Measurements from ENCODE around the gene HUNK.

The HUNK gene

DNA sequence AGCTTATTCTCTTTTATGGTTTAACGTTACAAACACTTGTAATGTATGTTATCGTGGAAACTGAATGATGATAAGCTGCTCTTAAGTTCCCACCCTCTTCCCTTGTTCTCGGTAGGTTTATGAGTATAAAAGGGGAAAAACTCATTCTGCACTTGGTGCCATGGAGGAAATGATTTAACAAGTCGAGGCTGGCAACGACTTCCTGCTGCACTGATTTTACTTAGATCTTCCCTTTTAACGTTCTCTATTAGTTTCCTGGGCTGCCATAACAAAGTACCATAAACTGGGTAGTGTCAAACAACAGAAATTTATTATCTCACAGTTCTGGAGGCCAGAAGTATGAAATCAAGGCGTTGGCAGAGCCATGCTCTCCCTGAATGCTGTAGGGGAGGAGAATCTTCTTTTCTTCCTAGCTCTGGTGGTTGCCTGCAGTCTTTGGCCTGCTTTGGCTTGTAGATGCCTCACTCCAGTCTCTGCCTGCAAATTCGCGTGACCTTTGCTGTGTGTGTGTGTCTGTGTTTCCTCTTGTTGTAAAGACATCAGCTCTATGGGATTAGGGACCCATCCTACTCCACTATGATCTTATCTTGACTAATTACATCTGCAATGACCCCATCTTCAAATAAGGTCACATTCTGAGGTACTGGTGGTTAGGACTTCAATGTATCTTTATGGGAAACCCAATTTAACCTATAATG lies 26.3 kb downstream of the HUNK start:
- no peak for DNase-seq

GRCh38 chr21:31900121-31900895 lies 27.5 kb downstream of the HUNK start:
- no peak for DNase-seq

DNA sequence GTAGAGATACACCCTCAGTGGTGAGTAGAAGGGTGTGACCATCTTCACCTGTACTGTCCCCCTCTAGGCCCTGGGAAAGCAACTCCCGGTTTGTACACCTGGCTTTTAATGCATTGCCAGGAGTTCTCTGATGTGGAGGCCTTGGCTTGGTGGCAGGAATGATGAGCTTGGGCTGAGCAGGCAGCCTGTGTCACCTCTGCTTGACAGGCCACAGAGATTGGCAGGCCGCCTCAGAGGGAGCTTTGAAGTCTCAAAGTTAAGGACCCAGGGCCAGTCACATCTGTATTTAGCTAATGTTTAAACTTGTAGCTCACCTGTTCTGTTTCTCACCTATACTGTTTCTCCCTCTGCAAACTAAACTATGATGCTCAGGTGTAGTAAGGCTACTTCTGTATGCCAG lies 28.5 kb downstream of the HUNK start:
- no peak for DNase-seq

- no peak for DNase-seq
Measured at GRCh38 chr21:31902438-31902837, 29.6 kb downstream of the HUNK start.

DNA sequence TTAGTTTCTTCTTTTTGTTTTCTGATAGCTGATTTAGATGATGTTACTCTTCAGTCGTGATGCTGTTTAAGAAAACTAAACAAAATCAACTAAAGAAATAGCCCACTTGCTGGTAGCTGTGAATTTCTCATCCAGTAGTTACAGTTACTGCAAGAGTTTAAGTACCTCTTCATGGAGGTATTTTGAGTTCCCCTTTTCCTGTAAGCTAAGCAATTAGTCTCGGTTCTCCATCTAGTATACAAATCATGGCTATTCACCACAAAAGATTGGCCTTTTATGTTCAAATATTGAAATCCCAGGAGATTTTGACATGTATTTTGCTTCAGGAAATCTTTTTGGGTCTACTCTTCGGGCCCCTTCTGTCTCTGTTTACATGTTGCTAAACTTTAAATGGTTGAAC lies 31.1 kb downstream of the HUNK start:
- DNase-seq: no peak

GRCh38 chr21:31905503-31906451 lies 33.0 kb downstream of the HUNK start:
- DNase-seq: no peak

DNA sequence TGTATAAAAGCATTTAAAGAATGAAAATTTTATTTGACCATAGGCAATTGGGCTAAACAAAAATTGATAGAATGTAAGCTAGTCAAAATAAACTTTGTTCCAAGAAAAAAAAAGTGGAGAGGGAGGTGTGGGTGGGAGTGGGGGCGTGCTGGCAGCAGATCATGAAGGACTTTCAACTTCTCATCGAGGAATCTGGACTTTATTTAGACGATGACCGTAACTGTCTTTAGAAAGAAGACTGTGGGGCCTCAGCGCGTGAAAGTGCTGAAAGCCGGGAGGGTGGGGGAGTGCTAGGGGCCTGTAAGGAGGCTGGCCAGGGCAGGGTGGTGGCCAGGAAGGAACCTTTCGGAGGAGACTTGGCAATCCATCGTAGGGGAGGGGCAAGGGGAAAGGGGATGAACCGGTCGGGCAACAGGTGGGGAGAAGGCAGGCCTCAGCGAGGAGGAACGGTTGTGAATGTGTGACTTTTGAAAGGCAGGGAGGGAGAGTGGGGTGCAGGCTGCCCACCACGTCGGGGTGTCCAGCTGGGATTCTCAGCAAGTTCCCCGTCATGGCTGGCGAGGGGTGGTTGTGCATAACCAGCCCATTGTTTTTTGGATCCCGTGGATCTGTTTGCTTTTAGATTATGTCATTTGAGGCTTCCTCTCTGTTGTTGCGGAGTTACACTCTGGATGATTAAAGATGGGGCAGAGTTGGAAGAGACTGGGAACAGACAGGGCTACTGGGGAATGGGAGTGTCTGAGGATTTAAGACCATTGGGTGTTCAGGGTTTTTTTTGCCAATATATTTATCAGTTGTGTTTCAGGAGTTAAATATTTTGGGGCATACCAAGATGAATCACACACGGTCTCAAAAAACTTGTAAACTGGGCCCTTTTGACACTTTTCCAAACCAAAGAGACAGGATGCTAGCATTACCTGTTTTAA lies 35.5 kb downstream of the HUNK start:
- no peak for DNase-seq

DNA sequence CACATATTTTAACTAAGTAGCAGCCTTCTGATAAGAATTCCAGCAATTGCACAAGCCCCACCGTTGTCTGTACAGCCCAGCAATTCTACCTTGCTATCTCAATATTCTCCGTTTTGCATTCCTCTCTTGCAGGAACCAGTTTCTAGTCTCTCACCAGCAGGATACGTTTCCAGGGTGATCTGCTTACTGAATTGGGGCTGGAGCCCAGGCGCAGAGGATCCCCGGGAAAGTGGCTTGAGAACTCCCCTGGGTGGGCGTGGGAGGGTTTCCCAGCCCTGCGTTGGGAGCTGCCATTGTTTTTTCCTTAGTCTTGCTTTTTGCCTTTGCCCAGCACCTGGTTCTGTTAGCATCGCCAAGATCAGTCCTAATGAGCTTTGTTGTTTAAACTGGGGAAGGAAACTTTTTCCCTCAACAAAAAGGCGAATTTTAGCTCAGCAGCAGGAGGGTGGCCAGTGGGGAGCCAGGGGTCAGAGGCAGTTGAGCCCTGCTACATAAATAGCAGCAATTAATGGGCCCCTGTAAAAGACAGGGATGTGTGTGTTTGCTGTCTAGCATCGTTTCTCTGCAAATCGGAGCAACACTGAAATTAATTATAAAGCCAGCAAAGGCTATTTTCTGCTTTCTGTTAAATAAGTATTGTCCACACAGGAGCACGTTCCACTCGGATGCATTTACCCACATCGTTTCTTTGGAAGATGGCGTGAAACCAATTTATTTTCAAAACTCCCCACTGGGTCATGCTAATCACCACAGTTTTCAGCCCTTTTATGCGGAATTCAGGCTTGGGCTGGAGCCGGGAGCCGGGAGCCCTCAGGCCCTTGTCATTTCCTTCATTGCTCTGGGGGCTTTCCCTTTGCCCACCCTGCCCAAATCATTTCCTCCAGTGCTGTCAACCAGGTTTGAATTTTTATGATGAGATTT lies 36.6 kb downstream of the HUNK start:
- no peak for DNase-seq

DNA sequence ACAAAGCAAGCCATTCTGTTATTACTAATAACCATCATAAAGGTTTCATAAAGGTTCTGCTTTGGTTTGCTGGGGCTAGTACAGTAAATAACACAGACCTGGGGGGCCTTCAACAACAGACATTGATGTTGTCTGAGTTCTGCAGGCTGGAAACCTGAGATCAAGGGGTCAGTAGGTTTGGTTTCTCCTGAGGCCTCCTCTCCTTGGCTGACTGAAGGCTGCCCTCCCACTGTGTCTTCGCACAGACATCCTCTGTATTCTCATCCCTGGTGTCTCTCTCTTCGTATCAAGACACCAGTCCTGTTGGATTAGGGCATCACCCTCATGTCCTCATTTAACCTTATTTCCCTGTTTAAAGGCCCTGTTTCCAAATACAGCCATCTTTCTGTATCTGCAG lies 37.3 kb downstream of the HUNK start:
- no peak for DNase-seq

DNA sequence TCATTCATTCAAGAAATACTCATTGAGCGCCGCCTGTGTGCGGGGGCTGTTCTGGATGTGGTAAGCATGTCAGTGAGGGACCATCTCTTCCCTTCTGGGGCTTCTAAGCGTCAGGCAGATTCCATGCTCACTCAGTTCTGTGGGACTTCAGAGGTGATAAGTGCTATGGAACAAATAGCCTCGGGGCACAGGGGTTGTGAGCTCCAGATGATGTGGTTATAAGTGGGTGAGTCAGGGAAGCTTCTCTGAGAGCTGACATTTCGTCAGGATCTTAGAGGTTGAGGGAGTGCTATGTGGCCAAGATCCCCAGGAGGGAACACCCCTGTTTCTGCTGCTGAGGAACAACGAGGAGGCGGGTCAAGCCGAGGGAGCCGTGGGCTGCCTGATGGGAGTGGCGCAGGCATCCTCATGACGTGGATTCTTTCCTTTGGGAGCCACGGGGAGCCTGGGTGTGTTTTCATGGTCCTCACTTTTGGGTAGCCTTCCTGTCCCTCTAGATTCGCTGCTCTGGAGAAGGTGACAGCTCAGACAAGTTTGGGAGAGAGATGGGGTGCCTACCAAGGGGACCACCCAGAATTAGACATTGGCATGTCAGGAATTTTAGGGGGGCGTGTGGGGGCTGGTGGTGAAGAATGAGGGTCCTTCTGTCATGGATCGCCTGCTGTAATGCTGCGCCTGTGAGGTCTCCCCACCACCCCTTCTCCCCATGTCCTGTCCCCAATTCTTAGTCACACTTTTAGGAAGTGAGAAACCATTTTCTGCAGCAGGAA lies 38.5 kb downstream of the HUNK start:
- DNase-seq: no peak

DNA sequence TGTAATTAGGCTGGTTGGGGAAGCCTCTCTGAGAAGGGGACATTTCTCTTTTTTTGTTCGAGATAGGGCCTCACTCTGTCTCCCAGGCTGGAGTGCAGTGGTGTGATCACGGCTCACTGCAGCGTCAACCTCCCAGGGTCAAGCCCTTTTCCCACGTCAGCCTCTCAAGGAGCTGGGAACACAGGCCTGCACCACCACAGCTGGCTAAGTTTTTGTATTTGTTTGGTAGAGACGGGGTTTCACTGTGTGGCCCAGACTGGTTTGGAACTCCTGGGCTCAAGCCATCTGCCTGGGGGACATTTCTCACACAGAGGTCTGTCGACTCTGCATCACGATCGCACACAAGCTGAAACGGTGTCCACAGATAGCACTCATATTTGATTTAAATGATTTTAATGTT lies 39.7 kb downstream of the HUNK start:
- DNase-seq: no peak

DNA sequence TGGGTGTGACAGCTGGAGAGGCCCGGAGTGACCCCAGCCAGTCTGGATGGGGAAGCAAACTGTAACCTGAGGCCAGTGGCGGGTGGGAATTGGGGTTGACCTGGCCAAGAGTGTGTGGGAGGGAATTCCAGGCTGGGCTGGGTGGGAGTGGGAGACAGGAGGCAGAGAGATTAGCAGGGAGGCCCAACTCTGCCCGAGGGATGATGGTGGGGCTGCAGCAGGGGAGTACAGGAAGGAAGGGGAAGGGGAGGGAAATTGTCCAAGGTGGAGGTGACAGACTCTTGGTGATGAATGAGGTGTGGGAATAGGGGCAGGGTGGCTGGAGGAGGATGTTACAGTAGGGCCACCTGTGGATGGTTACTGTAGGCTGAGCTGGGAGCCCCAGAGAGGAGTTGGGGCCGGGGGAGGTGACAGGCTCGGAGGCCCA lies 40.4 kb downstream of the HUNK start:
- DNase-seq: no peak

DNA sequence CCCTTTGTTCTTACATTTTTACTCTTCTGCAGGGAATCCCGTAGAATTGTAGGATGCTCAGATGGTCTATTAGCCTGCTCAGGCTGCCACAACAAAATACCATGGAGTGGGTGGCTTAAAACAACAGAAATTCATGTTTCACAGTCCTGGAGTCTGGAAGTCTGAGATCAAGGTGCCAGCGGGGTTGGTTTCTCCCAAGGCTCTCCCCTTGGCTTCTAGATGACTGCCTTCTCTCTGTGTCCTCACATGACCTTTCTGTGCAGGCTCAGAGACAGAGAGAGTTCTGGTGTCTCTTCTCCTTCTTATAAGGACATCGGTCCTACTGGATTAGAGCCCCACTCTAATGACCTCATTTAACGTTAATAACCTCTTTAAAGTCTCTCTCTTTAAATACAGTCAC lies 41.7 kb downstream of the HUNK start:
- DNase-seq: no peak

DNA sequence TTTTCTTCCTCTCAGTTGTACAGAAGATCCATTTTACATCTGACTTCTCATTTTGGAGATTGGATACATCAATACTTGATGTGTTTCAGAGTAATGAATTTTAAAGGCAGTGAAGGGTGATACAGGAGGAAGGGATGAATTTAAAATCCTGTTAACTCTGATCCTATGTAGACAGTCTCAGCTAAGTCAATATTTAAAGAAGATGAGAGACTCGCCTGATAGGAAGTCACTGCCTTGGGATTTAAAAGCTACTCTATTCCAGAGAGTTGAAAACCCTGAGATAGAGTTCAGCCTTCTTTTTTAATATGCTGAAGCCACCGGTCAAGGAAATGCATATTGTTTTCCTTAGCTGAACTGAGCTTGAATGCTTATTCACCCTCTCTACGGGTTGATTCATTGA lies 42.7 kb downstream of the HUNK start:
- no peak for DNase-seq

DNA sequence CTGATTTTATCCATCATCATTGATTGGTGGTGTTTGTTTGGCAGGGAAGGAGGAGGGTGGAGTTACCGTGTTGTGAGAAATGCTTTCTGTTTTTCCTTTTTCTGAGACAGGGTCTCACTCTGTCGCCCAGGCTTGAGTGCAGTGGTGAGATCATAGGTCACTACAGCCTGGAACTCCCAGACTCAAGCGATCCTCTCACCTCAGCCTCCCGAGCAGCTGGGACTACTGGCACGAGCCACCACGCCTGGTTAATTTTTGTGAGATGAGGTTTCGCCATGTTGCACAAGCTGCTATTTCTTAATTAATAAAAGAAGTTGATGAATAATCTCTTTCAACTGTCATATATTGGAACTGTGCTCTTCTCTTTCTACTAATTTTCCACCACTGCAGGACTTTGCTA lies 44.3 kb downstream of the HUNK start:
- DNase-seq: no peak

DNA sequence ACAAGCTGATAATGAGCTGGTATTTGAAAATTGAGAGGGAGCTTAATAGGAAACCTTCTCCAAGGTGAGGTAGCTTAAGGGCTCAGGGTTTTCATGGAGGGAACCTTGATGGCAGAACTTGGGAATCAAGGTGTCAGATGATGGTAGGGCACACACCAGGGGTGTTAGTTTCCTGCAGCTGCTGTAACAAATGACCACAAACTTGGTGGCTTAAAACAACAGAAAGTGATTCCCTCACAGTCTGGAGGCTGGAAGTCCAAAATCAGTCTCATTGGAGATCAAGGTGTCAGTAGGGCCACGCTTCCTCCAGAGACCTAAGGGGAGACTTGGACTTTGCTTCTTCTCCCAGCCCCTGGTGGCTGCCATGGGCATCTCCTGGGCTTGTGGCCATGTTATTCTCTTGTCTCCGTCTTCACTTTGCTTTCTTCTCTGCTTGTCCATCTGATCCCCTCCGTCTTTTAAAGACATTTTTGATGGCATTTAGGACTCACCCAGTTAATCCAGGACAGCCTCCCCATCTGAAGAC lies 45.5 kb downstream of the HUNK start:
- DNase-seq: no peak

GRCh38 chr21:31920275-31920674 lies 47.5 kb downstream of the HUNK start:
- DNase-seq: no peak

- DNase-seq: no peak
Measured at GRCh38 chr21:31921079-31921478, 48.3 kb downstream of the HUNK start.

GRCh38 chr21:31922881-31923280 lies 50.1 kb downstream of the HUNK start:
- DNase-seq: peak; percentile 13

DNA sequence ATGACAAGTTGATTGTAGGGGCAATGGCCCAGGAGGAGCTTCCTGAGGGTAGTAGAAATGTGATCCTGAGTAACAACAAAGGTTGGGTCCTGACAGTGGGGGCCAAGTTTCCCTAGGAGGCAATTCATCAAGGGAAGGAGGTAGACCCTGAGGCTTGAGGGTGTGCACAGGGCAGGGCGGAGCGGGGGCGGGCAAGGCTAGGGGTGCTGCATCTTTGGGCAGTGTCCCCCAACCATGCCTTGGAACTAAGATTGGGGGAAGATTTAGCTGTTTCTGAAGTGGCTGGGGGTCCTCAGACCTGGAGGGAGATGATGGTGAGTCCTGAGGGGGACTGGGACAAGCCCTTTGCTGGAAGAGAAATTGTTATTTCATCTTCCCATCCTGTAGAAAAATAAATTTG lies 50.9 kb downstream of the HUNK start:
- no peak for DNase-seq

Measured in NCI-H1694 (cell line).